ENCODE measurements around the gene NEK1.

DNA sequence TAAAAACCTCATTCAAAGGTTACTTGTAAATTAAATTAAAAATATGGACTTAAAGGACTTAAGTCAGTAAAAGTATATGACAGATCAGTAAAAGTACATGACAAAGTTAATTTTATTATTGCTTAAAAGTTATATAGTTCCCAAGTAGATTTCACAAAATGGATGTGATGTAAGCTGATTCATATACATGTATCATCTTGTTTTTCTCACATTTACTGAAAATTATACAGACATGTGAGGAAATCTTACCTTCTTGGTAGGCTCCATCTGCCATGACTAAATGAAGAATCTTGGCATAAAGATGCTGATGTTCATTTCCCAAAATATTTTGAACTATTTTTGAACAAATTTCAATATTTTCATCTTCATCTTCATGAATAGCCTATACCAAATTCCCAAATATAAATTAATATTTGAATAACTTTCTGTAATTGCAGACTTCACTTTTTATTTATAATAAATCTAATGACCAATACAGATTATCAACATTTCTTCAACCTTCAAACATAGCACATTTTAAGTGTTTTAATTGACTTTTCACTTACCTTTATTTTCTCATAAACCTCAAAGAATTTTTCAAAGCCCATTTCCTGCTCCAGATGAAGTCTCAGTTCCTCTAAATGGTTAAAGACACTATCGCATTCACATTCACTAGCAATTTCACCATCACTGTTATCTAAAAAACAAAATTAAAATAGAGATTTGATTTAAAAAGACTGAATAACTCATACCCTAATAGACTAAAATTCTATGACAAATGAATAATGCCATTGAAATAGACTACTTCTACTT, 212.2 kb downstream of the NEK1 start:
- TF ChIP-seq, protein P1, sequence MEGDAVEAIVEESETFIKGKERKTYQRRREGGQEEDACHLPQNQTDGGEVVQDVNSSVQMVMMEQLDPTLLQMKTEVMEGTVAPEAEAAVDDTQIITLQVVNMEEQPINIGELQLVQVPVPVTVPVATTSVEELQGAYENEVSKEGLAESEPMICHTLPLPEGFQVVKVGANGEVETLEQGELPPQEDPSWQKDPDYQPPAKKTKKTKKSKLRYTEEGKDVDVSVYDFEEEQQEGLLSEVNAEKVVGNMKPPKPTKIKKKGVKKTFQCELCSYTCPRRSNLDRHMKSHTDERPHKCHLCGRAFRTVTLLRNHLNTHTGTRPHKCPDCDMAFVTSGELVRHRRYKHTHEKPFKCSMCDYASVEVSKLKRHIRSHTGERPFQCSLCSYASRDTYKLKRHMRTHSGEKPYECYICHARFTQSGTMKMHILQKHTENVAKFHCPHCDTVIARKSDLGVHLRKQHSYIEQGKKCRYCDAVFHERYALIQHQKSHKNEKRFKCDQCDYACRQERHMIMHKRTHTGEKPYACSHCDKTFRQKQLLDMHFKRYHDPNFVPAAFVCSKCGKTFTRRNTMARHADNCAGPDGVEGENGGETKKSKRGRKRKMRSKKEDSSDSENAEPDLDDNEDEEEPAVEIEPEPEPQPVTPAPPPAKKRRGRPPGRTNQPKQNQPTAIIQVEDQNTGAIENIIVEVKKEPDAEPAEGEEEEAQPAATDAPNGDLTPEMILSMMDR (IDR thresholded peaks at IDR 0.05; ENCODE audit: borderline replicate concordance, extremely low read depth, low read length, poor library complexity, severe bottlenecking): no peak
- TF ChIP-seq EZH2 (IDR thresholded peaks at IDR 0.05; ENCODE audit: borderline replicate concordance, low read depth, low read length, severe bottlenecking): no peak
